ENCODE data around the gene OGDH.

DNA sequence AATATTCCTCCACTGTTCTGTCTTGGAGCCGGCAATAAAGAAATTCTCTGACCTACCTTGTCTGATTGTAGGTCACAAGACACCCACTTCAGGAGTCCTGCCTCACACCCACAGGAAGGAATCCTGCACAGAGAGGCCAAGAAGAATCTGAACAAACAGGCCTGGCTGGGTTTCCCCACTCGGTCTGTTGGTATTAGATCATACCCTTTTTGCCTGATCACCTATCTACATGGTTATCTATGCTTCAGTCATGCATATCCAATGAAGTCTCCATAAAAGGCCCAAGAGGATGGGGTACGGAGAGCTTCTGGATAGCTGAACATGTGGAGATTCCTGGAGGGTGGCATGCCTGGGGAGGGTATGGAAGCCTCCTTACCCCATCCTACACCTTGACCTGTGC is 12.3 kb downstream of the OGDH start:
- TF ChIP-seq, protein P1, sequence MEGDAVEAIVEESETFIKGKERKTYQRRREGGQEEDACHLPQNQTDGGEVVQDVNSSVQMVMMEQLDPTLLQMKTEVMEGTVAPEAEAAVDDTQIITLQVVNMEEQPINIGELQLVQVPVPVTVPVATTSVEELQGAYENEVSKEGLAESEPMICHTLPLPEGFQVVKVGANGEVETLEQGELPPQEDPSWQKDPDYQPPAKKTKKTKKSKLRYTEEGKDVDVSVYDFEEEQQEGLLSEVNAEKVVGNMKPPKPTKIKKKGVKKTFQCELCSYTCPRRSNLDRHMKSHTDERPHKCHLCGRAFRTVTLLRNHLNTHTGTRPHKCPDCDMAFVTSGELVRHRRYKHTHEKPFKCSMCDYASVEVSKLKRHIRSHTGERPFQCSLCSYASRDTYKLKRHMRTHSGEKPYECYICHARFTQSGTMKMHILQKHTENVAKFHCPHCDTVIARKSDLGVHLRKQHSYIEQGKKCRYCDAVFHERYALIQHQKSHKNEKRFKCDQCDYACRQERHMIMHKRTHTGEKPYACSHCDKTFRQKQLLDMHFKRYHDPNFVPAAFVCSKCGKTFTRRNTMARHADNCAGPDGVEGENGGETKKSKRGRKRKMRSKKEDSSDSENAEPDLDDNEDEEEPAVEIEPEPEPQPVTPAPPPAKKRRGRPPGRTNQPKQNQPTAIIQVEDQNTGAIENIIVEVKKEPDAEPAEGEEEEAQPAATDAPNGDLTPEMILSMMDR (IDR thresholded peaks at IDR 0.05), result no peak
- TF ChIP-seq POLR2A (IDR thresholded peaks at IDR 0.05), result no peak

Data from ovary (tissue), 3 donors.